HepG2 (cell line): ENCODE data around the gene PLOD2. TPM values are rescaled to one million over a fixed set of nuclear protein-coding genes. Genes with fewer than 3 reads are reported as not detected.

Experiments
- ATAC-seq: fragments of 200-7000 bp; cut with Tn5 transposase; 3 replicates; pipeline ENCODE4 v1.9.1; 2020; ENCODE audit warnings: mild to moderate bottlenecking, moderate library complexity
- BruUV-seq: library from RNA; stranded (reverse); fragments of 400-500 nt; replicated peaks from 2 replicates; lab custom pipeline; 2021; lab: Mats Ljungman, UMichigan
- CTCF ChIA-PET: fragments of 300-600 bp; formaldehyde crosslinking; extraction: SDS; loops from one replicate; lab custom pipeline; 2021; ENCODE audit warnings: low total read pairs, inconsistent platforms, low intra/inter-chr PET ratio; lab: Yijun Ruan, JAX
- POLR2A ChIA-PET: fragments of 350-600 bp; sonication (Branson Sonifier 250); formaldehyde crosslinking; loops from one replicate; lab custom pipeline; 2020; ENCODE audit warnings: antibody characterized with exemption, inconsistent platforms; lab: Yijun Ruan, JAX
- DNase-seq: peaks from one replicate; pipeline ENCODE4 v3.0.0-alpha.2; 2015; ENCODE audit warnings: low spot score
- FAIRE-seq: peaks from 3 replicates; lab custom pipeline; 2011; peaks lifted over from hg19 to GRCh38; lab: Jason Lieb, UNC
- H2AFZ ChIP-seq: one replicate; pipeline ENCODE4 v1.6.1; 2011; ENCODE audit warnings: low read length, inconsistent platforms
- H3K27ac ChIP-seq: fragments of 300-600 bp; 3 replicates; pipeline ENCODE4 v1.8.0; 2011; ENCODE audit warnings: mixed run types, mild to moderate bottlenecking, mixed read lengths, low read length, inconsistent platforms; ENCODE audit not compliant: insufficient read depth; ENCODE audit errors: extremely low read length
- H3K27me3 ChIP-seq, 2 experiments: fragments of 200-600 bp in 1 of 2; 2 replicates in 1 of 2; 3 replicates in 1 of 2; pipeline versions ENCODE4 v1.6.0 to v1.8.0; 2011; ENCODE audit warnings: low read length in 2 of 2, mild to moderate bottlenecking in 2 of 2, moderate library complexity in 2 of 2, inconsistent platforms in 1 of 2; ENCODE audit not compliant: insufficient read depth in 2 of 2, control insufficient read depth in 1 of 2
- H3K36me3 ChIP-seq, 2 experiments: fragments of 200-600 bp in 1 of 2; replicated peaks in 1 of 2; 2 replicates in 1 of 2; 3 replicates in 1 of 2; pipeline versions ENCODE4 v1.5.1 to v1.8.0; 2011; ENCODE audit warnings: low read length in 2 of 2, inconsistent platforms in 1 of 2; ENCODE audit not compliant: insufficient read depth in 2 of 2, control insufficient read depth in 1 of 2
- H3K4me1 ChIP-seq: 2 replicates; pipeline ENCODE4 v1.5.1; 2012; ENCODE audit warnings: low read length, inconsistent platforms; ENCODE audit not compliant: insufficient read depth
- H3K4me2 ChIP-seq: 2 replicates; pipeline ENCODE4 v1.6.0; 2011; ENCODE audit warnings: low read depth, low read length, inconsistent platforms
- H3K4me3 ChIP-seq, 3 experiments: fragments of 200-600 bp in 1 of 3; sonication (generic), shearing (Covaris generic) in 1 of 3; replicated peaks in 1 of 3; 2 replicates each; pipeline ENCODE4 v1.5.1; 2011 to 2016; ENCODE audit warnings: low read length in 3 of 3, inconsistent platforms in 2 of 3, low read depth in 2 of 3, mild to moderate bottlenecking in 2 of 3, control low read depth in 1 of 3, mixed read lengths in 1 of 3; ENCODE audit not compliant: insufficient read depth in 1 of 3
- H3K79me2 ChIP-seq: one replicate; pipeline ENCODE4 v1.6.1; 2011; ENCODE audit warnings: low read length, inconsistent platforms; ENCODE audit not compliant: insufficient read depth
- H3K9ac ChIP-seq: 2 replicates; pipeline ENCODE4 v1.6.0; 2011; ENCODE audit warnings: mild to moderate bottlenecking, low read depth, low read length, inconsistent platforms; ENCODE audit not compliant: insufficient read depth
- H3K9me3 ChIP-seq: 2 replicates; pipeline ENCODE4 v1.5.1; 2012; ENCODE audit warnings: mild to moderate bottlenecking, low read length
- H4K20me1 ChIP-seq: 2 replicates; pipeline ENCODE4 v1.6.0; 2011; ENCODE audit warnings: inconsistent platforms, mild to moderate bottlenecking, low read length, moderate library complexity; ENCODE audit not compliant: insufficient read depth
- DMAP1 ChIP-seq: IDR thresholded peaks from 2 replicates; pipeline ENCODE4 v1.6.1; 2016
- PPARG ChIP-seq: conservative IDR thresholded peaks from 2 replicates; pipeline ENCODE4 v1.6.1; 2016; ENCODE audit warnings: missing biosample characterization, missing genetic modification reagents
- RBM39 ChIP-seq: fragments of 200-400 bp; formaldehyde crosslinking; IDR thresholded peaks from one replicate; pipeline ENCODE4 v1.6.1; 2018; ENCODE audit warnings: antibody characterized with exemption, mild to moderate bottlenecking, low read depth, low read length; ENCODE audit not compliant: poor library complexity, severe bottlenecking
- SALL1 ChIP-seq: sonication (generic); formaldehyde crosslinking; IDR thresholded peaks from 2 replicates; pipeline ENCODE4 v1.8.0; 2022; ENCODE audit warnings: mild to moderate bottlenecking, missing genetic modification reagents
- ZFP36 ChIP-seq: fragments of 150-350 bp; IDR thresholded peaks from 2 replicates; pipeline ENCODE4 v1.6.1; 2018; ENCODE audit warnings: borderline replicate concordance, low read length, low read depth; ENCODE audit not compliant: partially characterized antibody
- ZNF256 ChIP-seq: sonication (generic); formaldehyde crosslinking; conservative IDR thresholded peaks from 2 replicates; pipeline ENCODE4 v1.4.0; 2020; ENCODE audit warnings: missing genetic modification reagents
- ZNF441 ChIP-seq: sonication (generic); formaldehyde crosslinking; IDR thresholded peaks from 2 replicates; pipeline ENCODE4 v1.7.0; 2021; ENCODE audit warnings: missing genetic modification reagents, borderline replicate concordance
- ZNF619 ChIP-seq: sonication (generic); formaldehyde crosslinking; IDR thresholded peaks from 2 replicates; pipeline ENCODE4 v1.4.0; 2020; ENCODE audit warnings: mild to moderate bottlenecking, missing genetic modification reagents
- ZSCAN9 ChIP-seq: IDR thresholded peaks from 2 replicates; pipeline ENCODE4 v1.6.1; 2016; ENCODE audit warnings: borderline replicate concordance
- WGBS: methylation state at CpG from one replicate; pipeline ENCODE4 v1.1.6; 2017; ENCODE audit warnings: low lambda C conversion rate; 5-methylcytosine and 5-hydroxymethylcytosine counted together
- in situ Hi-C: cut with HindIII; loops from 2 replicates; pipeline ENCODE4 v1.10.0; 2017; ENCODE audit warnings: low pct_unique_long_range_greater_than_20kb; ENCODE audit not compliant: extremely low pct_ligation_motif_present
- intact Hi-C: fragments of 100-400 bp; cut with micrococcal nuclease; formaldehyde crosslinking; loops from one replicate; pipeline ENCODE4 v1.10.0; 2022; ENCODE audit not compliant: unreplicated experiment
- polyA plus RNA-seq, 8 experiments: library from polyadenylated mRNA; depleted of rRNA in 3 of 8; stranded (reverse) in 7 of 8; unstranded in 1 of 8; fragments of >200 nt; fragmentation: Illumina TruSeq in 4 of 8; extraction: Trizol in 4 of 8; gene quantifications; 2 replicates each; pipeline versions ENCODE4 v1.2.1 to v1.2.3, GENCODE V29; 2011 to 2016; ENCODE audit warnings: low read depth in 4 of 8, missing spikeins in 1 of 8, mixed read lengths in 1 of 8; ENCODE audit not compliant: insufficient read depth in 1 of 8
- total RNA-seq, 5 experiments: library from RNA; depleted of rRNA; stranded (reverse); fragments of >200 nt; fragmentation: Illumina TruSeq; extraction: Trizol; gene quantifications; 2 replicates each; pipeline ENCODE4 v1.2.3, GENCODE V29; 2016; ENCODE audit warnings: low read depth in 1 of 5
- TF ChIP-seq, protein P1 (sequence below): fragments of 450-650 bp; IDR thresholded peaks from 2 replicates; pipeline ENCODE4 v1.6.1; 2016
- TF ChIP-seq, protein P2 (sequence below): sonication (generic); formaldehyde crosslinking; IDR thresholded peaks from 2 replicates; pipeline ENCODE4 v1.4.0; 2020; ENCODE audit warnings: missing genetic modification reagents
- TF ChIP-seq, protein P3 (sequence below): sonication (generic); formaldehyde crosslinking; IDR thresholded peaks from 2 replicates; pipeline ENCODE4 v1.4.0; 2020; ENCODE audit warnings: missing genetic modification reagents

PLOD2 gene
- total and polyA plus RNA-seq, 2 of the 13 experiments (the other 11 are each of a cell fraction or from before 2014, with no cell fraction given): 107 to 161 TPM

DNA sequence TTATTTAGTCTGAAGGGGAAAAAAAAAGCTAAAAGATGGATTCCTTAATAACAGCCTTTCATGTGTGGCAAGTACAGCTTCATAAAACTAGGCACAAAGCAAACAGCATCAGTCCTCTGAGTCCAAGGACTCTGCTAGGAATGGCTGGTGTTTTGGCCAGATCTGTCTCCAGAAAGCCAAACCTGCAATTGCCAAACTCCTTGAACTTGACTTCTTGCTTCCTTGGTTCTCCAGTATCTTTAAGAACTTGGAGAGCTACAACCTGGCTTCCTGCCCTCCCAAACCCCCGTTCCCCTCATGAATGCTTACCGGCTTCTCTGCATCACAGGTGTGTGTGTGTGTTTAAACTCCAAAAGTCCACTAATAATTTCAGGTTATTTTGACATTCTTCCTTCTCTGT, 1.6 kb upstream of the PLOD2 start (continued):
- TF ChIP-seq PPARG (CRISPR knock-in tag): no peak
- TF ChIP-seq ZNF619: no peak
- no peak for TF ChIP-seq ZFP36
- TF ChIP-seq SALL1: peak; percentile 34
- TF ChIP-seq, protein P1, sequence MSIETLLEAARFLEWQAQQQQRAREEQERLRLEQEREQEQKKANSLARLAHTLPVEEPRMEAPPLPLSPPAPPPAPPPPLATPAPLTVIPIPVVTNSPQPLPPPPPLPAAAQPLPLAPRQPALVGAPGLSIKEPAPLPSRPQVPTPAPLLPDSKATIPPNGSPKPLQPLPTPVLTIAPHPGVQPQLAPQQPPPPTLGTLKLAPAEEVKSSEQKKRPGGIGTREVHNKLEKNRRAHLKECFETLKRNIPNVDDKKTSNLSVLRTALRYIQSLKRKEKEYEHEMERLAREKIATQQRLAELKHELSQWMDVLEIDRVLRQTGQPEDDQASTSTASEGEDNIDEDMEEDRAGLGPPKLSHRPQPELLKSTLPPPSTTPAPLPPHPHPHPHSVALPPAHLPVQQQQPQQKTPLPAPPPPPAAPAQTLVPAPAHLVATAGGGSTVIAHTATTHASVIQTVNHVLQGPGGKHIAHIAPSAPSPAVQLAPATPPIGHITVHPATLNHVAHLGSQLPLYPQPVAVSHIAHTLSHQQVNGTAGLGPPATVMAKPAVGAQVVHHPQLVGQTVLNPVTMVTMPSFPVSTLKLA: no peak
- TF ChIP-seq, all 625 proteins: peak for 14

DNA sequence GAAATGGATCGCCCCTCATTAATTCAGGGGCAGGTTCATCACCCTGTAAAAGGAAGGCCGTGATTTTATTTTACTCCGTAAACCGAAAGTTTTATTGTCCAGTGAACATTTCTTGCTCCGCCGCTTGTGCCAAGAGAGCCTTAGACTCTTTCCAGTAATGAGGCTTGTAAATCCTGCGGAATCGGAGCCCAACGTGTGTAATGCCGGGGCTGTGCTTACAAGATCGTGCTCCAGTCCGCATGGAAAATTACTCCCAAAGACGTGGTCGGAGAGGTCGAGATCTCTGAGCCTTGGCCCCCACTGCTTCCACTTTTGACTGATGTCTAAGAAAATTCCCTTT, 649 bp upstream of the PLOD2 start:
- Histone ChIP-seq H3K27me3 (no peaks in the 10 kb centered on the region; a peak in 1 of 5 replicates), H4K20me1 (peaks cover 41% of the 10 kb centered on the region), H3K4me3 (peak overlapping the region; percentile 94 to 96 (median 94)), H3K27ac (peak overlapping the region; percentile 97), H3K9ac (peak overlapping the region; percentile 92), H3K9me3 (no peaks in the 10 kb centered on the region), H3K4me1 (peaks cover 66% of the 10 kb centered on the region), H3K79me2 (peaks cover 48% of the 10 kb centered on the region), H3K36me3 (no peaks in the 10 kb centered on the region; a peak in 2 of 5 replicates), H2AFZ (no peak overlapping the region), H3K4me2 (peak overlapping the region; percentile 98)
- intact Hi-C loops: loop anchor here (1.0 to 5.0 kb wide), 3 partner anchors 9 to 47 kb away; no protein-coding TSS in a partner anchor
- no peak for FAIRE-seq
- peak; percentile 19 for ATAC-seq
- BruUV-seq: TSS peak; percentile 95
- POLR2A ChIA-PET: interaction anchor here (0.6 to 2.5 kb wide), 19 partner anchors 8 to 419 kb away, joined by 3 to 17 read pairs (median 4); no protein-coding TSS in a partner anchor
- WGBS: 1% methylated on average over 15 of the region's 15 CpGs
- DNase-seq: peak; percentile 50
- in situ Hi-C loops: loop anchor here (10.0 kb wide), 1 partner anchor 97 kb away; no protein-coding TSS in a partner anchor
- CTCF ChIA-PET: no interaction called here
- TF ChIP-seq RBM39 (no peak), ZNF256 (0 out of 2 replicates have a peak, but pooled peaks have one; percentile 13), ZNF441 (CRISPR knock-in tag) (0 out of 2 replicates have a peak, but pooled peaks have one; percentile 7), DMAP1 (peak; percentile 80; the same call in 1 of the 2 replicates), ZSCAN9 (CRISPR knock-in tag) (0 out of 2 replicates have a peak, but pooled peaks have one; percentile 6)
- TF ChIP-seq, protein P2, sequence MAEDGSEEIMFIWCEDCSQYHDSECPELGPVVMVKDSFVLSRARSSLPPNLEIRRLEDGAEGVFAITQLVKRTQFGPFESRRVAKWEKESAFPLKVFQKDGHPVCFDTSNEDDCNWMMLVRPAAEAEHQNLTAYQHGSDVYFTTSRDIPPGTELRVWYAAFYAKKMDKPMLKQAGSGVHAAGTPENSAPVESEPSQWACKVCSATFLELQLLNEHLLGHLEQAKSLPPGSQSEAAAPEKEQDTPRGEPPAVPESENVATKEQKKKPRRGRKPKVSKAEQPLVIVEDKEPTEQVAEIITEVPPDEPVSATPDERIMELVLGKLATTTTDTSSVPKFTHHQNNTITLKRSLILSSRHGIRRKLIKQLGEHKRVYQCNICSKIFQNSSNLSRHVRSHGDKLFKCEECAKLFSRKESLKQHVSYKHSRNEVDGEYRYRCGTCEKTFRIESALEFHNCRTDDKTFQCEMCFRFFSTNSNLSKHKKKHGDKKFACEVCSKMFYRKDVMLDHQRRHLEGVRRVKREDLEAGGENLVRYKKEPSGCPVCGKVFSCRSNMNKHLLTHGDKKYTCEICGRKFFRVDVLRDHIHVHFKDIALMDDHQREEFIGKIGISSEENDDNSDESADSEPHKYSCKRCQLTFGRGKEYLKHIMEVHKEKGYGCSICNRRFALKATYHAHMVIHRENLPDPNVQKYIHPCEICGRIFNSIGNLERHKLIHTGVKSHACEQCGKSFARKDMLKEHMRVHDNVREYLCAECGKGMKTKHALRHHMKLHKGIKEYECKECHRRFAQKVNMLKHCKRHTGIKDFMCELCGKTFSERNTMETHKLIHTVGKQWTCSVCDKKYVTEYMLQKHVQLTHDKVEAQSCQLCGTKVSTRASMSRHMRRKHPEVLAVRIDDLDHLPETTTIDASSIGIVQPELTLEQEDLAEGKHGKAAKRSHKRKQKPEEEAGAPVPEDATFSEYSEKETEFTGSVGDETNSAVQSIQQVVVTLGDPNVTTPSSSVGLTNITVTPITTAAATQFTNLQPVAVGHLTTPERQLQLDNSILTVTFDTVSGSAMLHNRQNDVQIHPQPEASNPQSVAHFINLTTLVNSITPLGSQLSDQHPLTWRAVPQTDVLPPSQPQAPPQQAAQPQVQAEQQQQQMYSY (CRISPR knock-in tag): 0 out of 2 replicates have a peak, but pooled peaks have one; percentile 41
- TF ChIP-seq, protein P3, sequence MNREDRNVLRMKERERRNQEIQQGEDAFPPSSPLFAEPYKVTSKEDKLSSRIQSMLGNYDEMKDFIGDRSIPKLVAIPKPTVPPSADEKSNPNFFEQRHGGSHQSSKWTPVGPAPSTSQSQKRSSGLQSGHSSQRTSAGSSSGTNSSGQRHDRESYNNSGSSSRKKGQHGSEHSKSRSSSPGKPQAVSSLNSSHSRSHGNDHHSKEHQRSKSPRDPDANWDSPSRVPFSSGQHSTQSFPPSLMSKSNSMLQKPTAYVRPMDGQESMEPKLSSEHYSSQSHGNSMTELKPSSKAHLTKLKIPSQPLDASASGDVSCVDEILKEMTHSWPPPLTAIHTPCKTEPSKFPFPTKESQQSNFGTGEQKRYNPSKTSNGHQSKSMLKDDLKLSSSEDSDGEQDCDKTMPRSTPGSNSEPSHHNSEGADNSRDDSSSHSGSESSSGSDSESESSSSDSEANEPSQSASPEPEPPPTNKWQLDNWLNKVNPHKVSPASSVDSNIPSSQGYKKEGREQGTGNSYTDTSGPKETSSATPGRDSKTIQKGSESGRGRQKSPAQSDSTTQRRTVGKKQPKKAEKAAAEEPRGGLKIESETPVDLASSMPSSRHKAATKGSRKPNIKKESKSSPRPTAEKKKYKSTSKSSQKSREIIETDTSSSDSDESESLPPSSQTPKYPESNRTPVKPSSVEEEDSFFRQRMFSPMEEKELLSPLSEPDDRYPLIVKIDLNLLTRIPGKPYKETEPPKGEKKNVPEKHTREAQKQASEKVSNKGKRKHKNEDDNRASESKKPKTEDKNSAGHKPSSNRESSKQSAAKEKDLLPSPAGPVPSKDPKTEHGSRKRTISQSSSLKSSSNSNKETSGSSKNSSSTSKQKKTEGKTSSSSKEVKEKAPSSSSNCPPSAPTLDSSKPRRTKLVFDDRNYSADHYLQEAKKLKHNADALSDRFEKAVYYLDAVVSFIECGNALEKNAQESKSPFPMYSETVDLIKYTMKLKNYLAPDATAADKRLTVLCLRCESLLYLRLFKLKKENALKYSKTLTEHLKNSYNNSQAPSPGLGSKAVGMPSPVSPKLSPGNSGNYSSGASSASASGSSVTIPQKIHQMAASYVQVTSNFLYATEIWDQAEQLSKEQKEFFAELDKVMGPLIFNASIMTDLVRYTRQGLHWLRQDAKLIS (CRISPR knock-in tag): peak; percentile 15; the same call in 1 of the 2 replicates
